ENCODE measurements around the gene CDO1.

DNA sequence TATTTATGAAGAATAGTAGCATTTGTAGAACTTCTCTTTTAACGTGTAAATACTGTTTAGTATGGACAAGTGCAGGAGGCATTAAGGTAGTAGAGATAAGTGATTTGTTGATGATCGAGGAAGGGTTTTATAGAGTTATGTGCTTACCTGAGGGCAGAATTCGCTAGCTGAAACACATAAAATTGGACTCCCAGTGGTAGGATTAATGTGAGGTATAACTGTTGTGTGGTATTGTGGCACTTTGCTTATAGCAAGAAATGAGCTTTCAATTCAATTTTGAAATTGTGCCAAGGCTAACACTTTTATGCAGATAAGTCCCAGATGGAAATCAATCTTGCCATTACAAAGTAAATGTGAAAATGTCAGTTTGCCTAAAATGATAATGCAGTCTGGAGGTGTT, 26.5 kb upstream of the CDO1 start:
- TF ChIP-seq POLR2A (IDR thresholded peaks at IDR 0.05; ENCODE audit: low read length) (no peak), GATA1 (IDR thresholded peaks at IDR 0.05; ENCODE audit: low read depth, low read length) (no peak)
